ENCODE data around the gene TMEM50B. TPM values are rescaled to one million over a fixed set of nuclear protein-coding genes. Genes with fewer than 3 reads are reported as not detected.
"Not testable (repeated sequence)": the region's sequence is repeated elsewhere in the genome, so short reads cannot be mapped to it uniquely, and the experiment has no call there.

TMEM50B gene
- total and polyA plus RNA-seq, 12 donors: 27.7 to 122 (median 47.0) TPM

- H3K36me3 ChIP-seq (replicated peaks in 1 of 2): peaks cover 0 to 28% of the 10 kb centered on the region in 2 donors
- intact Hi-C loops (cut with DNase I): no loop called here
- TF ChIP-seq CTCF (IDR thresholded peaks at IDR 0.05) (no peak), POLR2A (IDR thresholded peaks at IDR 0.05) (no peak)
Measured at GRCh38 chr21:33414926-33415325, 64.8 kb downstream of the TMEM50B start.

GRCh38 chr21:33414068-33414467 lies 65.7 kb downstream of the TMEM50B start:
- WGBS, 4 donors: 82 to 91% (median 86%) methylated on average over 12 to 14 of the region's 14 CpGs
- H3K27ac ChIP-seq: no peak overlapping the region
- H3K9me3 ChIP-seq (replicated peaks in 1 of 3): no peaks in the 10 kb centered on the region
- intact Hi-C loops (cut with DNase I): no loop called here
- peaks cover 21 to 54% of the 10 kb centered on the region in 2 donors for H3K4me1 ChIP-seq (replicated peaks in 1 of 2)
- peaks cover 0 to 28% of the 10 kb centered on the region in 2 donors for H3K36me3 ChIP-seq (replicated peaks in 1 of 2)
- no peaks in the 10 kb centered on the region for H3K27me3 ChIP-seq
- DNase-seq: no peak
- no peak overlapping the region for H3K4me3 ChIP-seq
- no peak for TF ChIP-seq CTCF (IDR thresholded peaks at IDR 0.05)
- TF ChIP-seq POLR2A (IDR thresholded peaks at IDR 0.05): no peak

More at GRCh38 chr21:33414926-33415325, 64.8 kb downstream of the TMEM50B start:
- Histone ChIP-seq H3K27me3 (no peaks in the 10 kb centered on the region), H3K4me1 (replicated peaks in 1 of 2) (peaks cover 26 to 60% of the 10 kb centered on the region in 2 donors), H3K27ac (no peak overlapping the region), H3K4me3 (no peak overlapping the region), H3K9me3 (replicated peaks in 1 of 3) (no peaks in the 10 kb centered on the region)
- no peak for DNase-seq
- WGBS, 4 donors: 88 to 89% (median 89%) methylated on average over 9 to 11 of the region's 11 CpGs

GRCh38 chr21:33412832-33413519 lies 66.8 kb downstream of the TMEM50B start:
- WGBS, 4 donors: 65 to 70% (median 67%) methylated on average over 9 of the region's 9 CpGs
- no peak for DNase-seq
- peaks cover 13 to 43% of the 10 kb centered on the region in 2 donors for H3K4me1 ChIP-seq (replicated peaks in 1 of 2)
- no peaks in the 10 kb centered on the region for H3K27me3 ChIP-seq
- TF ChIP-seq CTCF (IDR thresholded peaks at IDR 0.05) (no peak), POLR2A (IDR thresholded peaks at IDR 0.05) (no peak)
- H3K9me3 ChIP-seq (replicated peaks in 1 of 3): no peaks in the 10 kb centered on the region
- no peak overlapping the region for H3K4me3 ChIP-seq
- peaks cover 0 to 28% of the 10 kb centered on the region in 2 donors for H3K36me3 ChIP-seq (replicated peaks in 1 of 2)
- H3K27ac ChIP-seq: peak overlapping the region in 1 of 5 donors; percentile 1
- intact Hi-C loops (cut with DNase I): no loop called here

GRCh38 chr21:33412439-33412831 lies 67.3 kb downstream of the TMEM50B start:
- WGBS, 4 donors: 84 to 90% (median 89%) methylated on average over 12 of the region's 12 CpGs
- H3K4me1 ChIP-seq (replicated peaks in 1 of 2): peaks cover 9 to 38% of the 10 kb centered on the region in 2 donors
- H3K27me3 ChIP-seq; H3K9me3 ChIP-seq (replicated peaks in 1 of 3); intact Hi-C loops (cut with DNase I); H3K27ac ChIP-seq; H3K4me3 ChIP-seq; DNase-seq: not testable (repeated sequence)
- H3K36me3 ChIP-seq (replicated peaks in 1 of 2): peaks cover 0 to 28% of the 10 kb centered on the region in 2 donors

- Histone ChIP-seq H3K27me3 (no peaks in the 10 kb centered on the region), H3K4me3 (no peak overlapping the region), H3K4me1 (replicated peaks in 1 of 2) (peaks cover 9 to 38% of the 10 kb centered on the region in 2 donors), H3K9me3 (replicated peaks in 1 of 3) (no peaks in the 10 kb centered on the region), H3K36me3 (replicated peaks in 1 of 2) (peaks cover 0 to 28% of the 10 kb centered on the region in 2 donors), H3K27ac (no peak overlapping the region)
- intact Hi-C loops (cut with DNase I): no loop called here
- TF ChIP-seq CTCF (IDR thresholded peaks at IDR 0.05): no peak
- no peak for TF ChIP-seq POLR2A (IDR thresholded peaks at IDR 0.05)
- DNase-seq: no peak
- 64 to 82% (median 72%) methylated on average over 8 of the region's 8 CpGs for WGBS, 4 donors
Measured at GRCh38 chr21:33411949-33412430, 67.8 kb downstream of the TMEM50B start.
